IMR-90 (cell line): Measurements from ENCODE around the gene SLC26A2. TPM values are rescaled to one million over a fixed set of nuclear protein-coding genes. Genes with fewer than 3 reads are reported as not detected.

Experiments used
- ATAC-seq: fragments of 200-7000 bp; cut with Tn5 transposase; 2 replicates; pipeline ENCODE4 v1.9.1; 2020; ENCODE audit warnings: low read depth, mild to moderate bottlenecking, moderate library complexity
- BruUV-seq: library from RNA; stranded (reverse); fragments of 400-500 nt; replicated peaks from 2 replicates; lab custom pipeline; 2021; lab: Mats Ljungman, UMichigan
- CTCF ChIA-PET: fragments of 300-600 bp; formaldehyde crosslinking; extraction: SDS; loops from one replicate; lab custom pipeline; 2021; ENCODE audit warnings: antibody characterized with exemption; lab: Yijun Ruan, JAX
- POLR2A ChIA-PET: fragments of 300-600 bp; sonication (Branson Sonifier 250); formaldehyde crosslinking; loops from one replicate; lab custom pipeline; 2022; ENCODE audit warnings: antibody characterized with exemption; ENCODE audit not compliant: unreplicated experiment; lab: Charles Lee
- DNase-seq: peaks from one replicate; pipeline ENCODE4 v3.0.0; 2013
- H2AFZ ChIP-seq: replicated peaks from 2 replicates; pipeline ENCODE3; 2013; ENCODE audit warnings: low read length, mild to moderate bottlenecking; ENCODE audit not compliant: poor library complexity
- H2AK5ac ChIP-seq: 2 replicates; pipeline ENCODE4 v1.6.1; 2013; ENCODE audit warnings: low read depth, low read length, inconsistent platforms
- H2AK9ac ChIP-seq: replicated peaks from 2 replicates; pipeline ENCODE3; 2013; ENCODE audit warnings: mild to moderate bottlenecking, low read depth, low read length, moderate library complexity; ENCODE audit not compliant: poor library complexity
- H2BK120ac ChIP-seq: 2 replicates; pipeline ENCODE4 v1.6.1; 2013; ENCODE audit warnings: low read depth, low read length, inconsistent platforms
- H2BK15ac ChIP-seq: 3 replicates; pipeline ENCODE4 v1.6.1; 2013; ENCODE audit warnings: low read depth, low read length, inconsistent platforms
- H2BK20ac ChIP-seq: 2 replicates; pipeline ENCODE4 v1.6.1; 2013; ENCODE audit warnings: low read depth, mild to moderate bottlenecking, inconsistent platforms, low read length, moderate library complexity
- H2BK5ac ChIP-seq: 2 replicates; pipeline ENCODE4 v1.6.1; 2013; ENCODE audit warnings: mild to moderate bottlenecking, low read depth, low read length, inconsistent platforms; ENCODE audit not compliant: poor library complexity, severe bottlenecking
- H3K14ac ChIP-seq: replicated peaks from 2 replicates; pipeline ENCODE4 v1.6.1; 2013; ENCODE audit warnings: low read depth, low read length, inconsistent platforms
- H3K18ac ChIP-seq: 2 replicates; pipeline ENCODE4 v1.6.1; 2013; ENCODE audit warnings: low read depth, low read length, control low read depth
- H3K23ac ChIP-seq: 2 replicates; pipeline ENCODE4 v1.6.1; 2013; ENCODE audit warnings: low read depth, low read length, inconsistent platforms
- H3K27ac ChIP-seq: 2 replicates; pipeline ENCODE4 v1.5.1; 2013; ENCODE audit warnings: mild to moderate bottlenecking, control low read depth, low read length; ENCODE audit not compliant: insufficient read depth
- H3K27me3 ChIP-seq: 2 replicates; pipeline ENCODE4 v1.6.1; 2013; ENCODE audit warnings: low read length; ENCODE audit not compliant: control insufficient read depth, insufficient read depth
- H3K36me3 ChIP-seq: 2 replicates; pipeline ENCODE4 v1.6.1; 2013; ENCODE audit warnings: low read length, mixed read lengths; ENCODE audit not compliant: control insufficient read depth, insufficient read depth
- H3K4ac ChIP-seq: 2 replicates; pipeline ENCODE4 v1.6.1; 2013; ENCODE audit warnings: low read depth, low read length, inconsistent platforms
- H3K4me1 ChIP-seq: 2 replicates; pipeline ENCODE4 v1.6.1; 2013; ENCODE audit warnings: low read length, mixed read lengths; ENCODE audit not compliant: control insufficient read depth, insufficient read depth
- H3K4me2 ChIP-seq: 2 replicates; pipeline ENCODE4 v1.6.1; 2013; ENCODE audit warnings: low read depth, mild to moderate bottlenecking, control low read depth, low read length, moderate library complexity
- H3K4me3 ChIP-seq: 2 replicates; pipeline ENCODE4 v1.5.1; 2013; ENCODE audit warnings: low read depth, mild to moderate bottlenecking, control low read depth, low read length, moderate library complexity; ENCODE audit not compliant: insufficient read depth
- H3K56ac ChIP-seq: 2 replicates; pipeline ENCODE4 v1.6.1; 2013; ENCODE audit warnings: low read length, inconsistent platforms; ENCODE audit not compliant: insufficient read depth; ENCODE audit errors: extremely low read depth
- H3K79me1 ChIP-seq, 2 experiments: 2 replicates each; pipeline ENCODE4 v1.6.1; 2013; ENCODE audit warnings: low read length in 2 of 2, inconsistent platforms in 1 of 2, low read depth in 1 of 2
- H3K9ac ChIP-seq: 2 replicates; pipeline ENCODE4 v1.6.1; 2013; ENCODE audit warnings: low read depth, low read length, control low read depth
- H3K9me1 ChIP-seq: 2 replicates; pipeline ENCODE4 v1.6.1; 2013; ENCODE audit warnings: low read length, inconsistent platforms; ENCODE audit not compliant: insufficient read depth
- H3K9me3 ChIP-seq: 2 replicates; pipeline ENCODE4 v1.6.1; 2013; ENCODE audit warnings: low read length; ENCODE audit not compliant: control insufficient read depth, insufficient read depth
- H4K20me1 ChIP-seq: 2 replicates; pipeline ENCODE4 v1.6.1; 2013; ENCODE audit warnings: low read length, inconsistent platforms; ENCODE audit not compliant: insufficient read depth
- H4K5ac ChIP-seq: 2 replicates; pipeline ENCODE4 v1.6.1; 2013; ENCODE audit warnings: mild to moderate bottlenecking, low read depth, low read length, control low read depth
- H4K8ac ChIP-seq, 2 experiments: 2 replicates each; pipeline ENCODE4 v1.6.1; 2013; ENCODE audit warnings: low read depth in 2 of 2, low read length in 2 of 2, control low read depth in 1 of 2, inconsistent platforms in 1 of 2
- H4K91ac ChIP-seq: 2 replicates; pipeline ENCODE4 v1.6.1; 2013; ENCODE audit warnings: low read depth, low read length, inconsistent platforms; ENCODE audit not compliant: insufficient read depth
- NFE2L2 ChIP-seq: fragments of 150-350 bp; IDR thresholded peaks from 2 replicates; pipeline ENCODE4 v1.6.1; 2016; ENCODE audit warnings: low read depth, mild to moderate bottlenecking, low read length
- RCOR1 ChIP-seq: IDR thresholded peaks from 2 replicates; pipeline ENCODE4 v1.6.1; 2012; ENCODE audit warnings: mild to moderate bottlenecking, low read length, improper control_type of control experiment; ENCODE audit not compliant: insufficient replicate concordance
- RFX5 ChIP-seq: IDR thresholded peaks from 2 replicates; pipeline ENCODE4 v1.8.0; 2012; ENCODE audit warnings: low read depth, mild to moderate bottlenecking, low read length, moderate library complexity
- WGBS, 2 experiments: methylation state at CpG; one replicate each; pipeline versions ENCODE4 v1.1.5 to v1.1.7; 2013; ENCODE audit warnings: missing lambda C conversion rate in 2 of 2; ENCODE audit not compliant: insufficient read length in 1 of 2; ENCODE audit errors: extremely low coverage in 2 of 2; 5-methylcytosine and 5-hydroxymethylcytosine counted together
- dilution Hi-C: fragments of 300-500 bp; cut with HindIII; formaldehyde crosslinking; loops from one replicate; pipeline ENCODE4 v1.14.3; 2018; ENCODE audit warnings: low sequenced_read_pairs; ENCODE audit not compliant: unreplicated experiment
- in situ Hi-C: fragments of 300-500 bp; cut with MboI; formaldehyde crosslinking; loops from 3 replicates; pipeline ENCODE4 v1.14.3; 2019; ENCODE audit warnings: low sequenced_read_pairs, inconsistent platforms, mixed read lengths
- intact Hi-C: fragments of 100-400 bp; cut with micrococcal nuclease; formaldehyde crosslinking; loops from 2 replicates; pipeline ENCODE4 v1.10.0; 2022
- polyA plus RNA-seq, 3 experiments: library from polyadenylated mRNA; depleted of rRNA; stranded (reverse); fragments of >200 nt; gene quantifications; 2 replicates each; pipeline ENCODE4 v1.2.3, GENCODE V29; 2012; ENCODE audit warnings: low replicate concordance in 1 of 3
- total RNA-seq: library from RNA; depleted of rRNA; stranded (reverse); fragments of >200 nt; gene quantifications from 2 replicates; pipeline ENCODE4 v1.2.3, GENCODE V29; 2012
- TF ChIP-seq, protein P1 (sequence below): fragments of 150-350 bp; IDR thresholded peaks from 2 replicates; pipeline ENCODE4 v1.6.1; 2016; ENCODE audit warnings: low read depth, mild to moderate bottlenecking, low read length, moderate library complexity, borderline replicate concordance

Gene SLC26A2
- total and polyA plus RNA-seq, 2 of the 4 experiments (the other 2 are of a cell fraction), result 2.2 to 9.9 TPM

DNA sequence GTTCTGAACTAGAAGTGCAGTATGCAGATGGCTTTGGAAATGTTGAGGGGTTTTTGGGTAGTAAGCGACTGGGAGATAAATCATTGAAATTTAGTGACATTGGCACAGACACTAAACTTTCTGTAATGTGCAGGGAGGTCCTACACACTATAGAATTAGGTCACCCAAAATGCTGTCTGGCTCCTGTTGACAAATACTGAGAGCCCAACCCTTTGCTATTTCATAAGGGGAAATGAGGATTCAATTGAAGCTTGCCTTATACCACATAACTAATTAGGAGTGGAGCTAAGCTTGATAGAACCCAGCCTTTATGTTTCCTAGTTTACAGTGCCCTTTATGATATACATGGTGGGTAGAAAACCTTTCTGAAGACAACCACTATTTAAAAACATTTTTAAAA lies 62.6 kb downstream of the SLC26A2 start:
- Histone ChIP-seq H2BK120ac (peak overlapping the region; percentile 53; the same call in 1 of the 2 replicates), H3K4me2 (no peak overlapping the region), H3K4ac (peak overlapping the region; percentile 65; the same call in 1 of the 2 replicates), H3K14ac (peak overlapping the region; percentile 64), H4K8ac (peak overlapping the region in 1 of 2 experiments; percentile 50; a peak in 1 of 4 replicates), H3K56ac (no peak overlapping the region), H3K4me1 (peaks cover 12% of the 10 kb centered on the region), H2BK20ac (peak overlapping the region; percentile 47; the same call in 1 of the 2 replicates), H3K9me1 (peaks cover 10% of the 10 kb centered on the region), H3K27ac (no peak overlapping the region), H3K9ac (no peak overlapping the region), H3K9me3 (no peaks in the 10 kb centered on the region), H2AFZ (no peak overlapping the region), H3K23ac (peak overlapping the region; percentile 75; the same call in 1 of the 2 replicates), H3K79me1 (peaks cover 27 to 54% of the 10 kb centered on the region in 2 experiments), H3K4me3 (no peak overlapping the region), H3K18ac (no peak overlapping the region; the same call in 1 of the 2 replicates), H3K36me3 (peaks cover 33% of the 10 kb centered on the region), H2BK5ac (no peak overlapping the region), H2AK9ac (no peak overlapping the region), H4K91ac (no peak overlapping the region), H2BK15ac (0 out of 3 replicates have a peak overlapping the region, but pooled peaks have one; percentile 52), H4K5ac (no peak overlapping the region), H2AK5ac (peak overlapping the region; percentile 66; the same call in 1 of the 2 replicates), H4K20me1 (no peaks in the 10 kb centered on the region), H3K27me3 (no peaks in the 10 kb centered on the region)
- TF ChIP-seq RFX5 (no peak), RCOR1 (no peak), NFE2L2 (no peak)
- TF ChIP-seq, protein P1, sequence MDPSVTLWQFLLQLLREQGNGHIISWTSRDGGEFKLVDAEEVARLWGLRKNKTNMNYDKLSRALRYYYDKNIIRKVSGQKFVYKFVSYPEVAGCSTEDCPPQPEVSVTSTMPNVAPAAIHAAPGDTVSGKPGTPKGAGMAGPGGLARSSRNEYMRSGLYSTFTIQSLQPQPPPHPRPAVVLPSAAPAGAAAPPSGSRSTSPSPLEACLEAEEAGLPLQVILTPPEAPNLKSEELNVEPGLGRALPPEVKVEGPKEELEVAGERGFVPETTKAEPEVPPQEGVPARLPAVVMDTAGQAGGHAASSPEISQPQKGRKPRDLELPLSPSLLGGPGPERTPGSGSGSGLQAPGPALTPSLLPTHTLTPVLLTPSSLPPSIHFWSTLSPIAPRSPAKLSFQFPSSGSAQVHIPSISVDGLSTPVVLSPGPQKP, result no peak
- BruUV-seq, result no TSS peak
- CTCF ChIA-PET, result no interaction called here
- WGBS, 2 experiments, result no CpG with 5 or more reads among the region's 1 CpG
- in situ Hi-C loops (no loop called here), dilution Hi-C loops (no loop called here), intact Hi-C loops (no loop called here)
- POLR2A ChIA-PET, result no interaction called here
- DNase-seq, result no peak
- ATAC-seq, result no peak
